Measurements from ENCODE around the gene CEP112.

DNA sequence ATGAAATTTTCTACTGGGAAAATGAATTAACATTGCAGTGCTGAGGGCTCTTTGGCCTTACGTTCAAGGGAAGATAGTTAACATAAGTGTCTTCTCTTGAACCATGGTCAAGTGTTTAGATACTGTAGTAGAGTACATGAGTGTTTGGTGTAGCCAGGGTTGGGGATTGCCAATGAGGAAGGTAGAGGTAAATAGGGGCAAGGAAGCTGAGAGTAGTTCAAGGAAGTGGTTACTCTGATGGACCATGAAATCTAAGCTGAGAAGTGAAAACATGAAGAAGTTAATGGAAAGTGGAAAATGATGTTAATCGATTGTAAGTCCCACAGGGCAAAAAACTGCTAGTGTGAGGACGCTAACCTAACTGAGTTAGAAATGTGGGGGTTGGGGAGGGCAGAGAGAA, 380.9 kb downstream of the CEP112 start:
- TF ChIP-seq FOXM1 (IDR thresholded peaks at IDR 0.05; ENCODE audit: borderline replicate concordance) (no peak), LEF1 (IDR thresholded peaks at IDR 0.05; ENCODE audit: borderline replicate concordance) (no peak), TARDBP (IDR thresholded peaks at IDR 0.05) (no peak), ARNT (IDR thresholded peaks at IDR 0.05) (no peak)

Measured in HEK293T (cell line).